Neural progenitor cell (in vitro differentiated cells): Measurements from ENCODE around the gene PLXDC2. TPM values are rescaled to one million over a fixed set of nuclear protein-coding genes. Genes with fewer than 3 reads are reported as not detected.

Source experiments
- DNase-seq: peaks from one replicate; pipeline ENCODE4 v3.0.0-alpha.2; 2016; ENCODE audit warnings: low spot score
- H2AFZ ChIP-seq: fragments of 200-600 bp; sonication (generic); replicated peaks from 2 replicates; pipeline ENCODE4 v1.6.1; 2016; ENCODE audit warnings: antibody characterized with exemption
- H3F3A ChIP-seq: fragments of 200-600 bp; sonication (generic); 2 replicates; pipeline ENCODE4 v1.6.1; 2016; ENCODE audit warnings: antibody characterized with exemption, low read depth
- H3K27ac ChIP-seq: fragments of 200-600 bp; sonication (generic); 2 replicates; pipeline ENCODE4 v1.5.1; 2016; ENCODE audit warnings: mild to moderate bottlenecking
- H3K27me3 ChIP-seq: fragments of 200-600 bp; sonication (generic); 2 replicates; pipeline ENCODE4 v1.6.1; 2016; ENCODE audit warnings: mild to moderate bottlenecking, moderate library complexity
- H3K36me3 ChIP-seq: fragments of 200-600 bp; sonication (generic); 2 replicates; pipeline ENCODE4 v1.5.1; 2016
- H3K4me1 ChIP-seq: fragments of 200-600 bp; sonication (generic); 2 replicates; pipeline ENCODE4 v1.6.1; 2016; ENCODE audit warnings: mixed run types
- H3K4me2 ChIP-seq: fragments of 200-600 bp; sonication (generic); 2 replicates; pipeline ENCODE4 v1.6.1; 2016
- H3K4me3 ChIP-seq: fragments of 200-600 bp; sonication (generic); 2 replicates; pipeline ENCODE4 v1.5.1; 2016
- H3K79me2 ChIP-seq: fragments of 200-600 bp; sonication (generic); 2 replicates; pipeline ENCODE4 v1.6.1; 2016; ENCODE audit warnings: low read depth
- H3K9ac ChIP-seq: fragments of 200-600 bp; sonication (generic); 2 replicates; pipeline ENCODE4 v1.6.1; 2016
- H3K9me3 ChIP-seq: fragments of 200-600 bp; sonication (generic); 2 replicates; pipeline ENCODE4 v1.5.1; 2016; ENCODE audit warnings: low read depth
- H4K20me1 ChIP-seq: fragments of 200-600 bp; sonication (generic); 2 replicates; pipeline ENCODE4 v1.6.1; 2016; ENCODE audit warnings: low read depth
- H3K27ac Mint-ChIP-seq: 3 replicates; pipeline ENCODE4 v1.8.0; 2021; ENCODE audit warnings: mixed read lengths
- H3K27me3 Mint-ChIP-seq: 2 replicates; pipeline ENCODE4 v1.8.0; 2022; ENCODE audit warnings: low read depth, mild to moderate bottlenecking, inconsistent platforms, moderate library complexity, mixed read lengths; ENCODE audit not compliant: insufficient read depth
- H3K36me3 Mint-ChIP-seq: 3 replicates; pipeline ENCODE4 v1.8.0; 2021; ENCODE audit warnings: mixed read lengths
- H3K4me1 Mint-ChIP-seq: 3 replicates; pipeline ENCODE4 v1.8.0; 2021; ENCODE audit warnings: mixed read lengths
- H3K4me3 Mint-ChIP-seq: 3 replicates; pipeline ENCODE4 v1.8.0; 2021; ENCODE audit warnings: mild to moderate bottlenecking, moderate library complexity, mixed read lengths
- H3K9me3 Mint-ChIP-seq: 3 replicates; pipeline ENCODE4 v1.8.0; 2020; ENCODE audit warnings: mixed read lengths
- EZH2 ChIP-seq: fragments of 200-600 bp; sonication (generic); IDR thresholded peaks from 2 replicates; pipeline ENCODE4 v1.6.1; 2017; ENCODE audit warnings: antibody characterized with exemption, mild to moderate bottlenecking, moderate library complexity
- EZH2phosphoT487 ChIP-seq: fragments of 200-600 bp; sonication (generic); IDR thresholded peaks from 2 replicates; pipeline ENCODE4 v1.6.1; 2017; ENCODE audit warnings: antibody characterized with exemption
- total RNA-seq: library from RNA; depleted of rRNA; stranded (reverse); fragments of >200 nt; gene quantifications from 2 replicates; pipeline ENCODE4 v1.2.3, GENCODE V29; 2015; ENCODE audit warnings: low replicate concordance
- TF ChIP-seq, protein P1 (sequence below): fragments of 200-600 bp; sonication (generic); IDR thresholded peaks from 2 replicates; pipeline ENCODE4 v1.5.1; 2017; ENCODE audit warnings: antibody characterized with exemption, mild to moderate bottlenecking

The PLXDC2 gene
- total RNA-seq, 1 donor from 2014 or later, result 44.2 TPM

DNA sequence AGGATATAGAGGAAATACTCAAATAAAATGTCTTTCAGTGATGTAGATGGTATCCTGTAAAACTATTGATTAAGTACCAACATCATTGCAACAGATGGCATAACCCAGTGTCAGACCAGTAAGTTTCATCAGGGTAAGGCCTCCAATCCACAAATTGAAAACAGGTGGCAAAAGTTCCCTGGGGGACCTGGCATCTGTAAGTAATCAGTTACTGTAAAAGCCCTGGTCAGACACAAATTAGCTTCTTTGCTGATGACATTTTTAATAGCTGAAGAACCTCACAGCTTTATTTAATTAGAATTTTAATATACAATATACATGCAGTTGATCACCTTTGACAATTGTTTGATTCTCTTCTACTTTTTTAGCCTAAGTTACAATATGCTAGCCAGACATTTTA, 152.5 kb downstream of the PLXDC2 start:
- H3K9ac ChIP-seq, result no peak overlapping the region
- DNase-seq, result no peak
- peaks cover 42% of the 10 kb centered on the region for H3F3A ChIP-seq
- no peak overlapping the region for H3K4me3 ChIP-seq
- TF ChIP-seq, protein P1, sequence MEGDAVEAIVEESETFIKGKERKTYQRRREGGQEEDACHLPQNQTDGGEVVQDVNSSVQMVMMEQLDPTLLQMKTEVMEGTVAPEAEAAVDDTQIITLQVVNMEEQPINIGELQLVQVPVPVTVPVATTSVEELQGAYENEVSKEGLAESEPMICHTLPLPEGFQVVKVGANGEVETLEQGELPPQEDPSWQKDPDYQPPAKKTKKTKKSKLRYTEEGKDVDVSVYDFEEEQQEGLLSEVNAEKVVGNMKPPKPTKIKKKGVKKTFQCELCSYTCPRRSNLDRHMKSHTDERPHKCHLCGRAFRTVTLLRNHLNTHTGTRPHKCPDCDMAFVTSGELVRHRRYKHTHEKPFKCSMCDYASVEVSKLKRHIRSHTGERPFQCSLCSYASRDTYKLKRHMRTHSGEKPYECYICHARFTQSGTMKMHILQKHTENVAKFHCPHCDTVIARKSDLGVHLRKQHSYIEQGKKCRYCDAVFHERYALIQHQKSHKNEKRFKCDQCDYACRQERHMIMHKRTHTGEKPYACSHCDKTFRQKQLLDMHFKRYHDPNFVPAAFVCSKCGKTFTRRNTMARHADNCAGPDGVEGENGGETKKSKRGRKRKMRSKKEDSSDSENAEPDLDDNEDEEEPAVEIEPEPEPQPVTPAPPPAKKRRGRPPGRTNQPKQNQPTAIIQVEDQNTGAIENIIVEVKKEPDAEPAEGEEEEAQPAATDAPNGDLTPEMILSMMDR, result no peak
- TF ChIP-seq EZH2phosphoT487, result no peak
- no peak for TF ChIP-seq EZH2
- Mint-ChIP-seq H3K4me1 (peaks cover 31% of the 10 kb centered on the region), H3K9me3 (no peaks in the 10 kb centered on the region), H3K27me3 (no peaks in the 10 kb centered on the region), H3K27ac (no peak overlapping the region), H3K4me3 (no peak overlapping the region), H3K36me3 (peaks cover 6% of the 10 kb centered on the region)
- peaks cover 54% of the 10 kb centered on the region for H3K79me2 ChIP-seq
- no peak overlapping the region for H3K4me2 ChIP-seq
- no peak overlapping the region for H2AFZ ChIP-seq
- peaks cover 39% of the 10 kb centered on the region for H3K4me1 ChIP-seq
- no peaks in the 10 kb centered on the region for H3K27me3 ChIP-seq
- H4K20me1 ChIP-seq, result no peaks in the 10 kb centered on the region
- peaks cover 3% of the 10 kb centered on the region for H3K9me3 ChIP-seq
- no peak overlapping the region for H3K27ac ChIP-seq
- no peaks in the 10 kb centered on the region for H3K36me3 ChIP-seq

DNA sequence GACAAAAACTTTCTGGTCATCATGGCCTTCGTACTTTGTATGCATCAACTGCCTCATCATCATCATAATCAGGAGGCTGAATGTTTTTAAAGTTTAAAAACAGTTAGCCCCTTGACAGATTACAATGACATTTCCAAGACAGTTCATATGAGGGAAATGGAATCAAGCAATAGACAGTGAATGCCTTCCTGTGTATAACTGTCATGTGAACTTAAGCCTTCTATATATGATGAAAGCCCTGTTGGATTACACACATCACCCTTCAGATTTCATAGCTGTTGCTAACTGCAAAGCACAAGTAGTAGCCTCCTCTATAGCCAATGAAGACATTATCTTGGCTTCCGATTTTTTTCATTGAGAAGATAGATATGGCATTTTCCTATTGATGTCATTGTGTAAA, 154.0 kb downstream of the PLXDC2 start:
- Histone ChIP-seq H4K20me1 (no peaks in the 10 kb centered on the region), H3K4me3 (no peak overlapping the region), H3K4me2 (no peak overlapping the region), H3K27me3 (no peaks in the 10 kb centered on the region), H3K4me1 (peaks cover 29% of the 10 kb centered on the region), H3K9ac (no peak overlapping the region), H3K36me3 (no peaks in the 10 kb centered on the region), H2AFZ (no peak overlapping the region), H3F3A (peaks cover 27% of the 10 kb centered on the region), H3K27ac (no peak overlapping the region), H3K79me2 (peaks cover 67% of the 10 kb centered on the region), H3K9me3 (no peaks in the 10 kb centered on the region)
- Mint-ChIP-seq H3K4me1 (peaks cover 22% of the 10 kb centered on the region), H3K27ac (no peak overlapping the region), H3K27me3 (no peaks in the 10 kb centered on the region), H3K9me3 (no peaks in the 10 kb centered on the region), H3K4me3 (no peak overlapping the region), H3K36me3 (peaks cover 5% of the 10 kb centered on the region)
- no peak for DNase-seq
- TF ChIP-seq EZH2phosphoT487 (no peak), EZH2 (no peak)
- TF ChIP-seq, protein P1, result no peak

DNA sequence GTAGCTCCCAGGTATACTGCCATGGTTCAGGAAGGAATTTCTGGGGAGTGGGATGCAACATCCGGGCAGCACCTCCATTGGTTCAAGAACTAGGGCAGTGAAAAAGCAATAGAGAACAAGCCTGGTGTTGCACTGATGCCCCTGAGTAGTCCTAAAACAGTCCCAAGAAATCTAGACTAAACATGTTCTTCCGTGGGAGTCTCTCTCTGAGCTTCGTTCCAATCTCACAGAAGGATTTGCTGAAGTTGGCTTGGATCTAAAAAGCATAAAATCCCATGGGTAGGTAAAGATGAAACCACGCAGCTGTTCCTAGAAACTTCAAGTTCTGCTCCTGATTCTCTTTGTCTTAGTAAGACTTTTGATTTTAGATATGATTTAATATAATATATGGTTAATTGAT, 154.5 kb downstream of the PLXDC2 start:
- Histone ChIP-seq H3F3A (peaks cover 23% of the 10 kb centered on the region), H3K9me3 (no peaks in the 10 kb centered on the region), H2AFZ (no peak overlapping the region), H3K4me2 (no peak overlapping the region), H3K9ac (no peak overlapping the region), H3K36me3 (no peaks in the 10 kb centered on the region), H4K20me1 (no peaks in the 10 kb centered on the region), H3K27me3 (no peaks in the 10 kb centered on the region), H3K4me3 (no peak overlapping the region), H3K4me1 (peaks cover 29% of the 10 kb centered on the region), H3K79me2 (peaks cover 68% of the 10 kb centered on the region), H3K27ac (no peak overlapping the region)
- Mint-ChIP-seq H3K9me3 (peaks cover 3% of the 10 kb centered on the region), H3K27ac (no peak overlapping the region), H3K4me1 (peaks cover 20% of the 10 kb centered on the region), H3K4me3 (no peak overlapping the region), H3K27me3 (no peaks in the 10 kb centered on the region), H3K36me3 (peaks cover 8% of the 10 kb centered on the region)
- TF ChIP-seq, protein P1, result no peak
- TF ChIP-seq EZH2 (no peak), EZH2phosphoT487 (no peak)
- no peak for DNase-seq
